ENCODE measurements around the gene MPP2.

The MPP2 gene

GRCh38 chr17:43877031-43877430 is 30.3 kb downstream of the MPP2 start:
- no peaks in the 10 kb centered on the region for H3K9me3 ChIP-seq (ENCODE audit: insufficient read depth, low read length)
- no peaks in the 10 kb centered on the region for H3K9me2 ChIP-seq (replicated peaks; ENCODE audit: insufficient read depth, low read length)
- no peak overlapping the region for H2AFZ ChIP-seq (ENCODE audit: low read depth, low read length, severe bottlenecking)
- H3K4me3 ChIP-seq (ENCODE audit: insufficient read depth, low read length, poor library complexity, severe bottlenecking): no peak overlapping the region
- no peaks in the 10 kb centered on the region for H3K27me3 ChIP-seq (ENCODE audit: low read length)
- no peaks in the 10 kb centered on the region for H3K36me3 ChIP-seq (ENCODE audit: low read length)
- no peak overlapping the region for H3K9ac ChIP-seq (ENCODE audit: low read length)
- H3K4me2 ChIP-seq (ENCODE audit: low read depth, low read length, poor library complexity, severe bottlenecking): no peak overlapping the region
- no peaks in the 10 kb centered on the region for H4K20me1 ChIP-seq (ENCODE audit: low read depth, low read length)
- TF ChIP-seq, protein P1, sequence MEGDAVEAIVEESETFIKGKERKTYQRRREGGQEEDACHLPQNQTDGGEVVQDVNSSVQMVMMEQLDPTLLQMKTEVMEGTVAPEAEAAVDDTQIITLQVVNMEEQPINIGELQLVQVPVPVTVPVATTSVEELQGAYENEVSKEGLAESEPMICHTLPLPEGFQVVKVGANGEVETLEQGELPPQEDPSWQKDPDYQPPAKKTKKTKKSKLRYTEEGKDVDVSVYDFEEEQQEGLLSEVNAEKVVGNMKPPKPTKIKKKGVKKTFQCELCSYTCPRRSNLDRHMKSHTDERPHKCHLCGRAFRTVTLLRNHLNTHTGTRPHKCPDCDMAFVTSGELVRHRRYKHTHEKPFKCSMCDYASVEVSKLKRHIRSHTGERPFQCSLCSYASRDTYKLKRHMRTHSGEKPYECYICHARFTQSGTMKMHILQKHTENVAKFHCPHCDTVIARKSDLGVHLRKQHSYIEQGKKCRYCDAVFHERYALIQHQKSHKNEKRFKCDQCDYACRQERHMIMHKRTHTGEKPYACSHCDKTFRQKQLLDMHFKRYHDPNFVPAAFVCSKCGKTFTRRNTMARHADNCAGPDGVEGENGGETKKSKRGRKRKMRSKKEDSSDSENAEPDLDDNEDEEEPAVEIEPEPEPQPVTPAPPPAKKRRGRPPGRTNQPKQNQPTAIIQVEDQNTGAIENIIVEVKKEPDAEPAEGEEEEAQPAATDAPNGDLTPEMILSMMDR (IDR thresholded peaks at IDR 0.05; ENCODE audit: insufficient read depth, low read length, poor library complexity, severe bottlenecking): no peak
- TF ChIP-seq EZH2phosphoT487 (conservative IDR thresholded peaks at IDR 0.05; ENCODE audit: low read length): no peak
- no peaks in the 10 kb centered on the region for H3K79me2 ChIP-seq (ENCODE audit: insufficient read depth, low read length)
- no peaks in the 10 kb centered on the region for H3F3A ChIP-seq (ENCODE audit: insufficient read depth)
- H3K27ac ChIP-seq (ENCODE audit: low read depth, low read length): no peak overlapping the region

DNA sequence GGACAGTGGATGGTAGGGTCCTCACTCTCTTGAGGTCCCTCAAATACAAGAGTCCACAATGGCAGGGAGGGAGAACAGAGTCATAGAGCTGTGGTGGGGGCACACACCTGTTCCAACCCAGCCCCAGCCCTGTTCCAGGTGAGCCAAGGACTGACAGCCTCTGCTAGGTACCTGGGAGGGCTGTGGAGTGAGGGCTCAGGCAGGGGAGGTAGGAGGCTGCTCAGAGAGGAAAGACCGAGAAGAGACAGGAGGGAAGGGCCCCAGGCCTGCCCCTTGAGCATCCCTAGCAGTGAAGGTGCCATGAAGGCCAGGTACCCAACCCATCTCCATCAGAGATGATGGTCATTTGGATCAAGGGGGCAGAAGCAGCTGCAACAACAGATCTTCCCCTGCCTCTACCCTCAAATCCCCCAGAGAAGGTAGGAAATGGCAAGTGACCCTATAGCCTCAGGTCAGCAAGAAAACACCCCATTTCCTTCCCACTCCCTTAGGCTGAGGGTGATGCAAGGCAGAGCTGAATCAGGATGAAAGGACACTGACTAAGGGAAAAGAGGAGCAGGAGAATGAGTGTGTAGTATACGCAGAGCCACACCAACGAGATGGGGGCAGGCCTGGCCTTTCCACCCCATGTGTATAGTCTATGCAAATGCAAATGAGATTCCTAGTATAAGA is 31.7 kb downstream of the MPP2 start:
- Histone ChIP-seq H3K4me3 (ENCODE audit: insufficient read depth, low read length, poor library complexity, severe bottlenecking) (no peak overlapping the region), H3F3A (ENCODE audit: insufficient read depth) (no peaks in the 10 kb centered on the region), H4K20me1 (ENCODE audit: low read depth, low read length) (no peaks in the 10 kb centered on the region), H2AFZ (ENCODE audit: low read depth, low read length, severe bottlenecking) (no peak overlapping the region), H3K36me3 (ENCODE audit: low read length) (no peaks in the 10 kb centered on the region), H3K27me3 (ENCODE audit: low read length) (no peaks in the 10 kb centered on the region), H3K79me2 (ENCODE audit: insufficient read depth, low read length) (no peaks in the 10 kb centered on the region), H3K9ac (ENCODE audit: low read length) (no peak overlapping the region), H3K27ac (ENCODE audit: low read depth, low read length) (no peak overlapping the region), H3K4me2 (ENCODE audit: low read depth, low read length, poor library complexity, severe bottlenecking) (no peak overlapping the region), H3K9me3 (ENCODE audit: insufficient read depth, low read length) (no peaks in the 10 kb centered on the region), H3K9me2 (replicated peaks; ENCODE audit: insufficient read depth, low read length) (no peaks in the 10 kb centered on the region)
- no peak for TF ChIP-seq EZH2phosphoT487 (conservative IDR thresholded peaks at IDR 0.05; ENCODE audit: low read length)
- TF ChIP-seq, protein P1 (IDR thresholded peaks at IDR 0.05; ENCODE audit: insufficient read depth, low read length, poor library complexity, severe bottlenecking): no peak

DNA sequence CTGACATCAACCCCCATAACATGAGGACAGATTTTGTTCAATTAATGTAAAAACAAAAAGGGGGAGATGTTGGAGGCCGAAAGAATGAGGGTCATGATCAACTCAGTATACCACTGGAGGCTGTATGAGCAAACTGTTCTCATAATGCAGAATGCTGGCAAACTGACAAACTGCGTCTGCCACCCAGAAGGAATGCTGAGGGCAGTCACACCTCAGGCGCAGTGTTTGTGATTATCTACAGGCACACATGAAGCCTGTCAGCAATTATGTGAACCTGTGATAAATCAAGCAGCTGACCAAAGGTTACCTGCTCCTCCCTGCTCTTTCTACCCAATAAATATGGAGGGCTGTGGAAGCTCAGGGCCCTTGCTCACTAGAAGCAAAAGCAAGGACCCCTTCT is 33.0 kb downstream of the MPP2 start:
- Histone ChIP-seq H2AFZ (ENCODE audit: low read depth, low read length, severe bottlenecking) (no peak overlapping the region), H3F3A (ENCODE audit: insufficient read depth) (no peaks in the 10 kb centered on the region), H3K9me3 (ENCODE audit: insufficient read depth, low read length) (no peaks in the 10 kb centered on the region), H3K4me3 (ENCODE audit: insufficient read depth, low read length, poor library complexity, severe bottlenecking) (no peak overlapping the region), H3K79me2 (ENCODE audit: insufficient read depth, low read length) (no peaks in the 10 kb centered on the region), H4K20me1 (ENCODE audit: low read depth, low read length) (no peaks in the 10 kb centered on the region), H3K27ac (ENCODE audit: low read depth, low read length) (no peak overlapping the region), H3K4me2 (ENCODE audit: low read depth, low read length, poor library complexity, severe bottlenecking) (no peak overlapping the region), H3K36me3 (ENCODE audit: low read length) (no peaks in the 10 kb centered on the region), H3K9me2 (replicated peaks; ENCODE audit: insufficient read depth, low read length) (no peaks in the 10 kb centered on the region), H3K27me3 (ENCODE audit: low read length) (no peaks in the 10 kb centered on the region), H3K9ac (ENCODE audit: low read length) (no peak overlapping the region)
- TF ChIP-seq, protein P1 (IDR thresholded peaks at IDR 0.05; ENCODE audit: insufficient read depth, low read length, poor library complexity, severe bottlenecking): no peak
- TF ChIP-seq EZH2phosphoT487 (conservative IDR thresholded peaks at IDR 0.05; ENCODE audit: low read length): no peak
